Measurements from ENCODE around the gene NME9. TPM values are rescaled to one million over a fixed set of nuclear protein-coding genes. Genes with fewer than 3 reads are reported as not detected.
"Not testable (repeated sequence)": the region's sequence is repeated elsewhere in the genome, so short reads cannot be mapped to it uniquely, and the experiment has no call there.

Gene NME9
- total RNA-seq, result under 1 TPM in 1 of 4 donors, not detected in 3; 0.40 TPM

- TF ChIP-seq POLR2AphosphoS5 (IDR thresholded peaks at IDR 0.05), result peak; percentile 27 to 63
- no peak for TF ChIP-seq POLR2A (IDR thresholded peaks at IDR 0.05; ENCODE audit: low read depth)
- peak; percentile 42 to 70 (median 43) for TF ChIP-seq CTCF (IDR thresholded peaks at IDR 0.05)
- no peak for TF ChIP-seq EP300 (IDR thresholded peaks at IDR 0.05)
- peak; percentile 93 for DNase-seq (ENCODE audit: extremely low spot score)
- Histone ChIP-seq H3K27ac (replicated peaks in 1 of 4) (peak within 1 kb of the TSS; percentile 42 to 78 (median 50)), H3K4me1 (peaks cover 11 to 22% (median 17%) of the 10 kb centered on the region in 4 donors), H3K27me3 (no peaks in the 10 kb centered on the region), H3K9me3 (no peaks in the 10 kb centered on the region), H3K4me3 (peak within 1 kb of the TSS; percentile 66 to 77 (median 70)), H3K36me3 (no peaks in the 10 kb centered on the region)
- intact Hi-C loops (cut with DNase I), result no loop called here
- 2% methylated on average over 19 of the region's 62 CpGs for WGBS
These were observed at the start of gene NME9 for GRCh38 chr3:138329127-138329983. TSS of gene NME9 (minus strand) at chr3:138329851. CDS start at chr3:138329335, 516 bp downstream.

GRCh38 chr3:138378990-138379389 lies 49.3 kb upstream of the NME9 start:
- Histone ChIP-seq H3K27ac (replicated peaks in 1 of 4) (no peak overlapping the region), H3K9me3 (no peaks in the 10 kb centered on the region), H3K4me1 (peaks cover 34 to 57% (median 44%) of the 10 kb centered on the region in 4 donors), H3K4me3 (no peak overlapping the region), H3K36me3 (peaks cover 0 to 20% (median 11%) of the 10 kb centered on the region in 4 donors), H3K27me3 (no peaks in the 10 kb centered on the region)
- no peak for DNase-seq (ENCODE audit: extremely low spot score)
- WGBS, result 100% methylated on average over 1 of the region's 1 CpG
- TF ChIP-seq POLR2AphosphoS5 (IDR thresholded peaks at IDR 0.05) (no peak), POLR2A (IDR thresholded peaks at IDR 0.05; ENCODE audit: low read depth) (no peak), EP300 (IDR thresholded peaks at IDR 0.05) (no peak)
- intact Hi-C loops (cut with DNase I), result no loop called here

- no peaks in the 10 kb centered on the region for H3K27me3 ChIP-seq
- peaks cover 0 to 23% (median 11%) of the 10 kb centered on the region in 4 donors for H3K36me3 ChIP-seq
- intact Hi-C loops (cut with DNase I), result no loop called here
- WGBS, result 99% methylated on average over 5 of the region's 5 CpGs
- DNase-seq (ENCODE audit: extremely low spot score), result no peak
- no peak overlapping the region for H3K27ac ChIP-seq (replicated peaks in 1 of 4)
- no peaks in the 10 kb centered on the region for H3K9me3 ChIP-seq
- peaks cover 33 to 53% (median 40%) of the 10 kb centered on the region in 4 donors for H3K4me1 ChIP-seq
- H3K4me3 ChIP-seq, result no peak overlapping the region
- TF ChIP-seq POLR2AphosphoS5 (IDR thresholded peaks at IDR 0.05), result no peak
- no peak for TF ChIP-seq CTCF (IDR thresholded peaks at IDR 0.05)
- TF ChIP-seq POLR2A (IDR thresholded peaks at IDR 0.05; ENCODE audit: low read depth), result no peak
- TF ChIP-seq EP300 (IDR thresholded peaks at IDR 0.05), result no peak
These were observed 48.7 kb upstream of the NME9 start for GRCh38 chr3:138378331-138378730.

- no peaks in the 10 kb centered on the region for H3K9me3 ChIP-seq
- 95% methylated on average over 5 of the region's 5 CpGs for WGBS
- H3K27ac ChIP-seq (replicated peaks in 1 of 4), result no peak overlapping the region
- no peaks in the 10 kb centered on the region for H3K27me3 ChIP-seq
- no peak for TF ChIP-seq POLR2A (IDR thresholded peaks at IDR 0.05; ENCODE audit: low read depth)
- peaks cover 28 to 48% (median 36%) of the 10 kb centered on the region in 4 donors for H3K4me1 ChIP-seq
- no peak overlapping the region for H3K4me3 ChIP-seq
- peaks cover 0 to 28% (median 13%) of the 10 kb centered on the region in 4 donors for H3K36me3 ChIP-seq
- intact Hi-C loops (cut with DNase I), result no loop called here
- no peak for DNase-seq (ENCODE audit: extremely low spot score)
These were observed 48.2 kb upstream of the NME9 start for GRCh38 chr3:138377804-138378203.

- DNase-seq (ENCODE audit: extremely low spot score); intact Hi-C loops (cut with DNase I); H3K27ac ChIP-seq (replicated peaks in 1 of 4); H3K4me3 ChIP-seq; H3K27me3 ChIP-seq; H3K9me3 ChIP-seq: not testable (repeated sequence)
- 93% methylated on average over 9 of the region's 11 CpGs for WGBS
- peaks cover 22 to 44% (median 30%) of the 10 kb centered on the region in 4 donors for H3K4me1 ChIP-seq
- peaks cover 0 to 31% (median 13%) of the 10 kb centered on the region in 4 donors for H3K36me3 ChIP-seq
These were observed 47.6 kb upstream of the NME9 start for GRCh38 chr3:138377212-138377611.

- intact Hi-C loops (cut with DNase I), result no loop called here
- 72% methylated on average over 2 of the region's 2 CpGs for WGBS
- DNase-seq (ENCODE audit: extremely low spot score), result no peak
- Histone ChIP-seq H3K4me1 (peaks cover 16 to 44% (median 27%) of the 10 kb centered on the region in 4 donors), H3K4me3 (no peak overlapping the region), H3K9me3 (no peaks in the 10 kb centered on the region), H3K27ac (replicated peaks in 1 of 4) (no peak overlapping the region), H3K27me3 (no peaks in the 10 kb centered on the region), H3K36me3 (peaks cover 0 to 31% (median 13%) of the 10 kb centered on the region in 4 donors)
- no peak for TF ChIP-seq EP300 (IDR thresholded peaks at IDR 0.05)
- TF ChIP-seq CTCF (IDR thresholded peaks at IDR 0.05), result no peak
- no peak for TF ChIP-seq POLR2A (IDR thresholded peaks at IDR 0.05; ENCODE audit: low read depth)
- TF ChIP-seq POLR2AphosphoS5 (IDR thresholded peaks at IDR 0.05), result no peak
These were observed 47.0 kb upstream of the NME9 start for GRCh38 chr3:138376663-138377062.

Data from esophagus muscularis mucosa (tissue), 4 donors.